Stimulated activated CD4-positive, alpha-beta T cell treated with anti-CD3 and anti-CD28 coated beads, Interleukin-15, amount 100 ng/mL, for 1 hour (primary cell): ENCODE measurements around the gene ADGRB3.
"Not testable (repeated sequence)": the region's sequence is repeated elsewhere in the genome, so short reads cannot be mapped to it uniquely, and the experiment has no call there.

Source experiments
- DNase-seq, 2 donors: peaks; one replicate each; pipeline ENCODE4 v3.0.0-alpha.2; 2020; ENCODE audit warnings: low read depth in 1 of 2, low spot score in 1 of 2

The ADGRB3 gene

GRCh38 chr6:68738039-68738438, 103.0 kb downstream of the ADGRB3 start:
- no peak for DNase-seq

DNA sequence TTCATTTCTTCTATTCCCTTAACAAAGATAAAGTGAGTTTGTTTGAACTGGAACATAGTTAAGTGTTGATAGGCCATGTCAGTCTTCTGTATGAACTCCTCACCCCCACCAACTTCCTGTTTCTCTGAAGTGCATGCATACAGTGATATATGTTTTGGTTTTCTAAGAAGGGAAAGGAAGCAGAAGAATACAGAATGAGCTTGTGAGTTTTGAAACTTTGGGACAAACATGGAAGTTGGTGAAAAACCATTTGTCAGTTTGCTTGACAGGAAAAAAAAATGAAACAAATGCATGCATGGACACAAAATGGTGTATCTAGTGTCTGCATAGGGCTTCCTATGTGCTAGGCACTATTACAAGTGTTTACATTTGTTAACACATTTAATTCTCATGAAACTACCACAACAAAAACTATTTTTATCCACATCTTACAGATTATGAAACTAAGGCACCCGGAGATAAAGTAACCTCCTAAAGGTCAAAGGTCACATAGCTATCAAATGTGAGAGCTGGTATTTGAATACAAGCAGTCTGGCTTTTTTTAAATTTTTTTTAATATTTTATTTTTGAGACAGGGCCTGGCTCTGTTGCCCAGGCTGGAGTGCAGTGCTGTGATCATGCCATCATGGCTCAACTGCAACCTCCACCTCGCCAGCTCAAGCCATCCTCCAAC, 105.9 kb downstream of the ADGRB3 start:
- no peak for DNase-seq

DNA sequence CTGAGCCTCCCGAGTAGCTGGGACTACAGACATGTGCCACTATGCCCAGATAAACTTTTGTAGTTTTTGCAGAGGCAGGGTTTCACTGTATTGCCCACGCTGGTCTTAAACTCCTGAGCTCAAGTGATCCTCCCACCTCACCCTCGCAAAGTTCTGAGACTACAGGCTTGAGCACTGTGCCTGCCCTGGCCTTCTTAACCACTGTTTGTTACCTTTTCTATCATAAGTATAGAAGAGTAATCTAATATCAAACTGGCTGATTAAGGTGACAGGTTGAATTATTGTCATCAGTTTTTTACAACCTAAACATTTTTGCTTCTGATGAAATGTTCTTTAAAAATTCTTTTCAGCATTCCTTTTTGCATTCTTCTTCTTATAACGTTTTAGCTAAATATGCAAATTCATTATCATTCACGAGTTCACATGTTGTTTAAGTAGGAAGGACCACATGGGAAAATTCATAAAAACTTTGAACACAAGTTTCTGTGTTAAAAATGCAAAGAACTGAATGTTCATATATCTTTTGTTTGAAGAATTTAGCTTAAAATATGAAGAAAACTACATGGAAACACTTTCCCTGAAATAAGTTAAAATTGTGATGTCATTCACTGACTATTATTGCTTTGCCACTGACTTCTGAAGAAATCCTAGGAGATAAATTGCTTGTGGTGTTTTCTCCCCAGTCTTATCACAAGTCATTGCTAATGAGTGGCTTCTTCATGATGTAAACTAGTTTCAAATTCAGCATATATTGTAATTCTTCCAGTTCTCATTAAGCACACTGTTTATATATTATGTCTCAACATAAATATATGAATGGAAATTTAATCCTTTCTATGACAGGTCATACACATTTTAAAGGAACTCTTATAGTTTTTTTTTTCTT, 106.7 kb downstream of the ADGRB3 start:
- DNase-seq, result no peak

DNA sequence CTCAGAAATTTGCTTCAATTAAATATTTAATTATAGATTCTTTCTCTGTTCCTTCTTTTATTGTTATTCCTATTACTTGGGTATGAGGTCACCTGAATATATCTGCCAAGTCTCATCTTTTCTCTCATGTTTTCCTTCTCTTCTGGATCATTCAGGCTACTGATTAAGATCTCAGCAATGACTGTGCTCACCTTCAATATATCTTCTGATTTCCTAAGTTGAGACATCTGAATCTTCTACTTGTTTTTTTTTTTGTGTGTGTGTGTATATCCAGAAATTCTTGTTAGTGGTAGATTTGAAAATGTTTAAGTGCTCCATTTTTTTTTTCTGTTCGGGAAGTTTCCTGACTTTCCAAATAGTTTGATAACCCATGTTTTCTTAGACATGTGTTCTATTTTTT, 108.0 kb downstream of the ADGRB3 start:
- DNase-seq, result no peak

DNA sequence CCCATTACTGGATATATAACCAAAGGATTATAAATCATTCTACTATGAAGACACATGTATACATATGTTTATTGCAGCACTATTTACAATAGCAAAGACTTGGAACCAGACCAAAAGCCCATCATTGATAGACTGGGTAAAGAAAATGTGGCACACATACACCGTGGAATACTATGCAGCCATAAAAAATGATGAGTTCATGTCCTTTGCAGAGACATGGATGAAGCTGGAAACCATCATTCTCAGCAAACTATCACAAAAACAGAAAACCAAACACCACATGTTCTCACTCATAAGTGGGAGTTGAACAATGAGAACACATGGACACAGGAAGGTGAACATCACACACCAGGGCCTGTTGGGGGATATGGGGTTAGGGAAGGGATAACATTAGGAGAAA, 109.3 kb downstream of the ADGRB3 start:
- DNase-seq, result not testable (repeated sequence)

DNA sequence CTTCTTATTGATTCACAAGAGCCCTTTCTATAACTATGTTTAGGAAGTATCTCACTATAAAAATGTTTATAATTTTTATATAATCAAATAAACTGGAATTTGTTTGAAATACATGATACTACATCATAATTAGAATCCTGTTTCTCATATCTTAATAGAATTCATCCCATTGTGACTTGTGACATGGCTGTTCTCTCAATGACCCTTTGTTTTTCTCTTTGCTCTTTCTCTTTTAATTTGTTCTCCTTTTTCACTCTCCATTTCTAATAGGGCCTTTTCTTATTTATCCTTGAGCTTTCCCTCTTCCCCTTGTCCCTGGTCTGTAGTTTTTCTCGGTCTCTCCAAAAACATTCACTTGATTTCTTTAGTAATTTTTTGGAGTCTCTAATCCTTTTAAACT, 111.3 kb downstream of the ADGRB3 start:
- no peak for DNase-seq

DNA sequence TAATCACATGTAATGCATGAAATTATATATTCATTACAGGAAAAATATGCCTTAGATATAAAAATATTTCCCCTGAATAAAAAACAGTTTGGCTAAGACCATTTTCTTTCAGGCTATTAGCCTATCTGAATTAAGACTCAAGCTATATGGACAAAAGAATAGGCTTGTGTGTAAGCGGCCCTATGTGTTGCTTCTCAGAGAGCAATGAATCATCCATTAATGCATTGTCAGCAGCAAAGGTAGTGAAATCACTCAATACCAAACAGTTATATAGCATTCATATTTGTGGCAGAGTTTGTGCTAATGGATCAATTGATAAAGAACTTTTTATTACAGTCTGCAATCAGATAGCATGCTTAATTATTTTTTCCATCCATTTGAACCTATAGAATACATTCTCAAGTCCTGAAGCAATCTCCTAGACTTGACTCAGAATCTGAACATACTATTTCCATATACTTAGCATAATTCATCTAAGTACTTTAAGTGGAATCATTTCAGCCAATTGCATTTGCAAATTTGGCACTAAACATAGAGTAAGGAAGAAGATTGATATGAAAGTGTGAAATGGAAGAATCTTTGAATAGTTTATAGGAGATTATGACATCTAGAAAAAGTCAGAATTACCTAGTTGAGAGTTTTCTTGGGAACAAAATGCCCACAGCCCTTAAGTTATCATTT, 112.2 kb downstream of the ADGRB3 start:
- no peak for DNase-seq

DNA sequence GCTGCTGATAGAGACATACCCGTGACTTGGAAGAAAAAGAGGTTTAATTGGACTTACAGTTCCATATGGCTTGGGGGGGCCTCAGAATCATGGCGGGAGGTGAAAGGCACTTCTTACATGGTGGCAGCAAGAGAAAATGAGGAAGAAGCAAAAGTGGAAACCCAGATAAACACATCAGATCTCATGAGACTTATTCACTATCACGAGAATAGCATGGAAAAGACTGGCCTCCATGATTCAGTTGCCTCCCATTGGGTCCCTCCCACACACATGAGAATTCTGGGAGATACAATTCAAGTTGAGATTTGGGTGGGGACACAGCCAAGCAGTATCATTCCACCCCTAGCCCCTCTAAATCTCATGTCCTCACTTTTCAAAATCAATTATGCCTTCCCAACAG, 112.8 kb downstream of the ADGRB3 start:
- DNase-seq, result not testable (repeated sequence)

DNA sequence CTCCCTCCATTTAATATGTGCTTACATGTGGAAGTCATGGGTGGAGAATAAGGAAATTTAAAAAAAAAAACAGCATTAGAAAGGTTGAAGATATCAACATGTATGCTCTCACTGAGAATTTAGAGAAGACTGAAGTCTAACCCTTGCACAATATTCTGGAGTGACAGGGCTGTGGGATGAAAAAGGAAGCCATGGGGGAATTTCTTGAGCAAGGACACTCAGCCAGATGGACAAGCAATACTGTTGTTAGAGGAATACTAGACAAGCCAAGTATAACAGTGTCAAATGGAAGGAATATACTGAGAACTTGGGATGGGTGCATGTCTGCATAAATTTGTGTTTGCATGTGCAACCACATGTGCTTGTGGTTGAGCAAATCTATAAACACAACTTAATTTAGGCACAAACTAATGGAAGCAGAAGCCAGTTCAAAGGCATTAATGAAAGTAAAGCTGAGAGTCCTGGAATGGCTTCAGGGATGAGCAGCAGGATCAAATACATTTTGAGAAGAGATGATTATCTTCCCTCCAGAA, 119.7 kb downstream of the ADGRB3 start:
- DNase-seq, result no peak

- DNase-seq, result no peak
These were observed 121.6 kb downstream of the ADGRB3 start for GRCh38 chr6:68756454-68757375.

DNA sequence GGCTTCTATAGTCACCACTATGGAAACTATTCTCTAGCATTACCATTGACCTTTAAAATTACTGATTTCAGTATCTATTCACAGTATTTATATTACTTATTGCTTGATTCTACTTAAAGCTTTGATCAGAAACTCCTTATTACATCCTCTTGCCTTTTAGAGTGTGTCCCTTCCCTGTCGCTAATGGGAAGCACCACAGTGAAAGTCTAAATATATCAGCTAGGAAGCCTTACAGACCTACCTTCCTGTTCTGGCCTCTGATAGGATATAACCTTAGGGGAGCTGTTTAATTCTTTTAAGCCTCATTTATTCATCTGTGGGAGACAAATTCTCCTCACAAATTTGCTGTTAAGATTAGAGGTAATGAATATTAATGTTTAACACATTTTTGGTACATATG, 122.7 kb downstream of the ADGRB3 start:
- no peak for DNase-seq

- no peak for DNase-seq
These were observed 123.5 kb downstream of the ADGRB3 start for GRCh38 chr6:68758559-68758958.

DNA sequence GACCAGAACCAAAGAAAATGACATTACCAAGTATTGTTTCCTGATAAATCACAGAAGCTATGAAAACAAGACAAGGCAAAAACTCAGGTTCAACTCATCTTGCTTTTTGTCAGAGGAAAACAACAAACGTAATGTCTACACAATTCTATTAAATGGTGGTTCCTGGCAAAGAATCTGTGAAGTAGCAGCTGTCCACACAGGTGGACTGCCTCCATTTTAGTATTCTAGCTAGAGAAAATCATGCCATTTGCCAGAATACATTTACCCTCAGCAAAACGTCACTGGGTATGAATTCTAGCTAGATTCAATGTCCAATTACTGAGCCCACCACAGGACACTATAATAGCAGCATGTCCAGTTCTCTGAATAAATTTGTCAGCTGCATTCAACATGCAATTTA, 125.4 kb downstream of the ADGRB3 start:
- no peak for DNase-seq

GRCh38 chr6:68760941-68761676, 126.0 kb downstream of the ADGRB3 start:
- no peak for DNase-seq

GRCh38 chr6:68761985-68762384, 126.9 kb downstream of the ADGRB3 start:
- DNase-seq, result no peak

- DNase-seq, result no peak
These were observed 136.3 kb downstream of the ADGRB3 start for GRCh38 chr6:68771426-68771825.

DNA sequence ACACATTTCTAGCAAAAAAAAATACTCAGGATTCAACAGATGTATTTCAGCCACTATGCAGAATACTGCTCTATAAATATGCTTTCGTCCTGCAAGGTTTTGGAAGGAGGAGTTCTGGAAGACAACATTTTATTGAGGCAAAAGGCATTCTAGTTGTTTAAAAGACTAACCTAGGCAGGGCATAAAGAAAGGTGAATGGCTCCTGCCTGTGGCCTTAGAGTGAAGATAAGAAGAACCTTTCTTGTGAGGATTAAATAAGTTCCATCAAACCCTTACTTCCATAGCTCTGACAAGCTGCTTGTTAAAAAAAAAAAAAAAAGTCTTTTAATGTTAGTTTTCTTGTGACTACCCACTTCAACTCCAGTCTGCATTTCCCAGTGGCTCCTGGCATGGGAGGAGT, 139.8 kb downstream of the ADGRB3 start:
- no peak for DNase-seq

- no peak for DNase-seq
These were observed 141.3 kb downstream of the ADGRB3 start for GRCh38 chr6:68776354-68776753.

- no peak for DNase-seq
These were observed 142.9 kb downstream of the ADGRB3 start for GRCh38 chr6:68777956-68778355.
